HG03103 (cell line): ENCODE results near the gene EXOC6.
"Not testable (repeated sequence)": the region's sequence is repeated elsewhere in the genome, so short reads cannot be mapped to it uniquely, and the experiment has no call there.

ENCODE experiments used
- ATAC-seq: cut with Tn5 transposase; IDR thresholded peaks from one replicate; pipeline ENCODE4 v1.9.1; 2021; ENCODE audit warnings: low read depth; ENCODE audit not compliant: unreplicated experiment

Gene EXOC6

DNA sequence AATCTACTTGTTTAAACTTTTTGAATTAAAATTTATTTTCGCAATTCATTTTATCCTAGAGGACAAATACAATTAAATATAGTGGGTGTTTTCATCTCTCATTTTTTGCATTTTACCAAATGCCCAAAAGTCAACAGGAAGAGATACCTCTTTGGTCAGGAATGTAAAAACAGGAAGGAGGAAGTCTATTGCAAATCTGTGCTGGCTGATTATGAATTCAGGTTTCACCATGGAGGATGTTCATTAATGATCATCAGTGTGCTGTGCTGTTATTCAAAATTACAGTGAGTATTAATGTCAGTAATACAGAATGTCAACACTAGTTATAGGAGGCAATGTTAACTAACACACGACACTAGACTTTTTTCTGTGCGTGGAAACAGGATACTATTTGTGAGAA is 24.7 kb downstream of the EXOC6 start:
- ATAC-seq, result no peak

GRCh38 chr10:92876509-92877036 is 28.3 kb downstream of the EXOC6 start:
- ATAC-seq, result no peak

DNA sequence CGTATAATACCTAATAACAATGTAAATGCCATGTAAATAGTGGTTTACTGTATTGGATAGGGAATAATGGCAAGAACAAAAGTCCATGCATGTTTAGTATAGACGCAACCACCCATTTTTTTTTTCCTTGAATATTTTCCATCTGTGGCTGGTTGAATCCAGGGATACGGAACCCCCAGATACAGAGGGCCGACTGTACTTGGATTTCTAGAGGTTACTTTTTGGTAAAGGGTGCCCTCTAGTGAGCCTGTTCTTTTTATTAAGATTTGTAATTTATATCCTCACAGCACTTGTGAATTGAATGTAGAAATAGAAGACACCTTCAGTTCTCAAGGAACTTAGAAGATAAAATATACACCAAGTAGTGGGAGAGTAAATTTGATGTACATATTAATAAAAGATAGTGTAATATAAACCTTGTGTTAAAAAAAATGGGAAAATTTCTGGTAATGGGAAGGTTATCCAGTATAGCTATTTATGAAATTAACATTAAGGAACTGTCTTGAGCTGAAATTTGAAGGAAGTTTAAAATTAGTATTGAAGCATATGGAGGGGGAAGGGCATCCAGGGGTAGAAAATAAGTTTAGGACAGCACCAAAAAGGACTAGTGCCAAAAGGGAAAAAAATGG is 32.0 kb downstream of the EXOC6 start:
- no peak for ATAC-seq

- no peak for ATAC-seq
These were observed 32.6 kb downstream of the EXOC6 start for GRCh38 chr10:92880917-92881316.

GRCh38 chr10:92886334-92886961 is 38.1 kb downstream of the EXOC6 start:
- ATAC-seq, result no peak

- no peak for ATAC-seq
These were observed 42.2 kb downstream of the EXOC6 start for GRCh38 chr10:92890471-92890870.

DNA sequence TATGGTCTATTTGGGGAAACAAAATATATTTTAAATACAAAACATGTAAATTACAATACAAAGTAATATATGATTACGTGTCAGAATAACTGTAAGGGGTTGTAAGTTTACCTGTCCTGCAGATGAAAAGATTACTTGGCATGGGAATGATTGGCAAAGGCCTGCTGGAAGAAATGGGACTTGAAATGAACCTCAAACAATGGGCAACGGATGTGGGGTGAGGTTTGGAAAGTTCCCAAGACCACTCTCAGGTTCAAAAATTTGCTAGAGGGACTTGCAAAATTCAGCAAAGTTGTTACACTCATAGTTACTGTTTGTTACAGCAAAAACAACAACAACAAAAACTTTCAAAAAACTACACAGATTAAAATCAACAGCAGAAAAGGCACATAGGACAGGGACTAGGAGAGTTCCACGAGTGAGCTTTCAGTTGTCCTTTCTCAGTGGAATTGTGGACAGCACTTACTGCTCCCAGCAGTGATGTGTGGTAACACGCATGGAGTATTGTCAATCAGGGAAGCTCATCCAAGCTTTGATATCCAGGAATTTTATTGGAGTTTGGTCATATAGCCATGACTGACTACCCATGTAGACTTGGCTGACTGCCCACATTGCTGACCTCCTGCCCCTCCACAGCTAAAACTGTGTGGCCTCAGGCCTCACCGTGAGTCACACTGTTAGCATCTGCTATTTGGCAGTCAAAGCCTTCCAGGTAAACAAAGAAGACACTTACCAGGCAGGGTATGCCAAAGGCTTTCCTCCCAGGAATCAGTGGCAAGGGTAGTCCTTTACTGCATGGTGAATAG is 43.8 kb downstream of the EXOC6 start:
- no peak for ATAC-seq

GRCh38 chr10:92892691-92893054 is 44.4 kb downstream of the EXOC6 start:
- no peak for ATAC-seq

- ATAC-seq, result no peak
These were observed 45.8 kb downstream of the EXOC6 start for GRCh38 chr10:92894081-92894655.

DNA sequence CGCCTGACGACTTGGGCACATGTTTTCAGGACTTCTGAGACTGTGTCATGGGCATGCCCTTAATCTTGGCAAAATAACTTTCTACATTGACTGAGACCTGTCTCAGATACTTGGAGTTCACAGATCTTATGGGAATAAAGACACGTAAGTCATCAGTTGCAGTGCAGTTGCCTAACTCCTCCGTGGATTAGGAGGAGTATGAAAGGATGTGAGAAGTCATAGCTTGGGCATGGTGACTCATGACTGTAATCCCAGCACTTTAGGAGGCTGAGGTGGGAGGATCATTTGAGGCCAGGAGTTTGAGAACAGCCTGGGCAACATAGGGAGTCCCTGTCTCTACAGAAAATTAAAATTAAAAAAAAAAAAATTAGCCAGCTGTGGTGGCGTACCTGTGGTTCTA is 49.6 kb downstream of the EXOC6 start:
- no peak for ATAC-seq

DNA sequence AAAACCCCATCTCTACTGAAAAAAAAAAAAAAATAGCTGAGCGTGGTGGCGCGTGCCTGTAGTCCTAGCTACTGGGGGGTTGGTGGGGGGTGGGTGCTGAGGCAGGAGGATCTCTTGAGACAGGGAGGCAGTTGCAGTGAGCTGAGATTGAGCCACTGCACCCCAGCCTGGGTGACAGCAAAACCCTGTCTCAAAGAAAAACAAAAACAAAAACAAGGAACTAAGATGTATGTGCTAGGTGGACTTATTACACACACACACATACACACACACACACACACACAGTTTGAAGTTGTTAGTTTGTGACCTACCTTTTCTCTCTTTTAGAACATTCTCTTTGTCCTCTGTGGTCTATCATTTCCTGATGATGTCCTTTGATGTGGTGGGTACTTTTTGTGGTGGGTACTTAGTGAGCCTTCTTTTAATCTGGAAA is 53.5 kb downstream of the EXOC6 start:
- no peak for ATAC-seq

DNA sequence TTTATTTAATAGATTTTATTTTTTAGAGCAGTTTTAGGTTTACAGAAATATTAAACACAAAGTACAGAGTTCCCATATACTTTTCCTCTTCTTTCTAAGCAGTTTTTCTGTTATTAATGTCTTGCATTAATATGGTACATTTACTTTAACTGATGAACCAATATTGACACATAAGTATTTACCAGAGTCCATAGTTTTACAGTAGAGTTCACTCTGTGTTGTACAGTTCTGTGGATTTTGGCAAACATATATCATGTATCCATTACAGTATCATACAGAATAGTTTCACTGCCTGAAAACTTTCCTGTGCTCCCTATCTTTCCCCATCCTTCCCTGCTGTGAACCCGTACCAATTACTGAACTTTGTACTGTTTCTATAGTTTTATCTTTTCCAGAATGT is 55.3 kb downstream of the EXOC6 start:
- no peak for ATAC-seq

DNA sequence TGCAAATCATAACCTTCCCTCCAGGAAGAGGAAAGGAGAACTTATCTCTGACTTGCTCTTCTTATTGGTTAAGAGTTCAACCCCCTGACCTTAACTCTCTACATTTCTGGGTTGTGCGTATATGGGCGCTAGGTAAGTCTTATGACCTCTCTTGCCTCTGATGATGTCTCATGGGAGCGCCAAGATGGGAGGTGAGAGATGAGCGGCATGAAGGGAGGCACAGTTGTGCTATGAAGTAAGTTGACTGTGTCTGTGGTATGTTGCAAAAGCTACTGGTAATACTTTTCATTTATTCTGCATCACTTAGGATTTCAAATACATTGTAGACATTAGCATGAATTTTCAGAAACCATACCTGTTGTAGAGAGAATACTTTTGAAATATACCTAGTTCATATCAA is 59.0 kb downstream of the EXOC6 start:
- no peak for ATAC-seq

DNA sequence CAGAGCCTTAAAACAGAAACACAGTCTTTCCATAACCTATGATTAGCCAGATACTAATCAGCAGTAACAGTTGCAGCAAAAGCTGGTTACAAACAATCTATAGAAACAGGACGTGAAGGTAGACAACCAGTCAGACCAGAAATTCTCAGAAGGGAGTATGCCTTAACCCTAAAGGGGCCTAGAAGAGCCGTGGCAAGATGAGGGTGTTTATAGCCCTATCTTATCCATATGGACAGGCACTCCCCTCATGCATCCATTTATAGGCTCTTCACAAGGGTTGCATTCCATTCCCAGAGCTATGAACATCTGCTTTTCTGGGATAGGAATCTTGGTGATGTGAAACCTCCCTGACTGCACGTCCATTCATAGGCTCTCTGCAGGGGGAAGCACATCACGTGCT is 64.3 kb downstream of the EXOC6 start:
- ATAC-seq, result not testable (repeated sequence)

GRCh38 chr10:92913973-92914372 is 65.7 kb downstream of the EXOC6 start:
- no peak for ATAC-seq

DNA sequence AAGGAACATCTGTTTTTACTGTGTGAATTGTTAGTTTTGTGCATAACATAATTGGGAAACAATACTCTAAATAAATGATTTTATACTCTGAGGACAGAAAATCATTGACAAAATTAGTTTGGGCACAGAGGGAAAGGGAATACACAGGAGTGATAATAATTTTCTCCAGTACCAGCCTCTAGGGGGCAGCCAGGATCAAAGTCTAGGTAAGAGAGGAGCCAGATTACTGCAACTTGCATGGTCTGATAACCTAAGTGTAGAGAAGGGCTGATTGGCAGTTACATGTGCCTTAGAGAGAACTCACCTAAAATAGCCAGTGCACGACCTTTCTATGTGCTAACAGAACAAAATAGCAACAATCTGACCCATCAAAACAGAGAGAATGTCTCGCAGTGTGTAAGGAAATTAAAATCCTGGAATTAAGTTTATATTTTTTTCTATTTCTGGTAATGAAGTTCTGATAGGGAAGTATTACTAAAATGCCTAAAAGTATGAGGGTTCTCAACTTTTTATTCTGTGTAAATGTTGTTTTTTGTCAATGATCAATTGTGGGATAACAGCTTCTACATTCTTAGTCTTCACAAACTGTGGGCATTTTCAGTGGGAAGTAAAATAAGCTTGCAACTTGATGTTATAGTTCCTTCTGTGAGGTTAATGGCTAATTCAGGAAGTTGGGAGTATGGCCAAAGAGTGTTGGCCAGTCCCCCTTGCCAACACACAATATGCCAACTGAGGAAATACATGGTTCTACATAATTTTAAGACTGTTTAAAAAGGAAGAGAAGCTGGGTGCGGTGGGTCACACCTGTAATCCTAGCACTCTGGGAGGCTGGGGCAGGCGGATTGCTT is 66.4 kb downstream of the EXOC6 start:
- ATAC-seq, result no peak

GRCh38 chr10:92915892-92916291 is 67.6 kb downstream of the EXOC6 start:
- ATAC-seq, result no peak

GRCh38 chr10:92916433-92916832 is 68.1 kb downstream of the EXOC6 start:
- ATAC-seq, result no peak

- ATAC-seq, result no peak
These were observed 70.3 kb downstream of the EXOC6 start for GRCh38 chr10:92918603-92919002.

GRCh38 chr10:92920866-92921265 is 72.5 kb downstream of the EXOC6 start:
- no peak for ATAC-seq
